SIG-M5 treated with dmso at 0.1 percent for 504 hours (cell line): Measurements from ENCODE around the gene CDK8.

Experiments used
- DNase-seq: peaks from one replicate; lab custom pipeline; 2025; ENCODE audit not compliant: unreplicated experiment; lab: John Stamatoyannopoulos, UW

Gene CDK8

GRCh38 chr13:26379831-26380230 lies 125.9 kb downstream of the CDK8 start:
- no peak for DNase-seq

GRCh38 chr13:26380930-26381329 lies 127.0 kb downstream of the CDK8 start:
- DNase-seq, result no peak

GRCh38 chr13:26382366-26382765 lies 128.4 kb downstream of the CDK8 start:
- DNase-seq, result no peak

- DNase-seq, result no peak
These were observed 128.9 kb downstream of the CDK8 start for GRCh38 chr13:26382835-26383234.

GRCh38 chr13:26384587-26384986 lies 130.7 kb downstream of the CDK8 start:
- DNase-seq, result no peak

GRCh38 chr13:26386026-26386425 lies 132.1 kb downstream of the CDK8 start:
- no peak for DNase-seq

GRCh38 chr13:26390203-26390602 lies 136.3 kb downstream of the CDK8 start:
- no peak for DNase-seq

- DNase-seq, result no peak
These were observed 146.6 kb downstream of the CDK8 start for GRCh38 chr13:26400545-26400944.

GRCh38 chr13:26401069-26401468 lies 147.1 kb downstream of the CDK8 start:
- no peak for DNase-seq

GRCh38 chr13:26401578-26402021 lies 147.7 kb downstream of the CDK8 start:
- no peak for DNase-seq

- no peak for DNase-seq
These were observed 152.9 kb downstream of the CDK8 start for GRCh38 chr13:26406791-26407190.

GRCh38 chr13:26411206-26411605 lies 157.3 kb downstream of the CDK8 start:
- no peak for DNase-seq

- DNase-seq, result no peak
These were observed 158.3 kb downstream of the CDK8 start for GRCh38 chr13:26412263-26412662.

- DNase-seq, result no peak
These were observed 159.2 kb downstream of the CDK8 start for GRCh38 chr13:26412936-26413716.

- DNase-seq, result no peak
These were observed 166.5 kb downstream of the CDK8 start for GRCh38 chr13:26420282-26420960.

GRCh38 chr13:26422036-26422435 lies 168.1 kb downstream of the CDK8 start:
- no peak for DNase-seq

GRCh38 chr13:26423629-26424028 lies 169.7 kb downstream of the CDK8 start:
- DNase-seq, result no peak

- no peak for DNase-seq
These were observed 170.3 kb downstream of the CDK8 start for GRCh38 chr13:26424181-26424580.

- no peak for DNase-seq
These were observed 171.8 kb downstream of the CDK8 start for GRCh38 chr13:26425443-26426358.

- no peak for DNase-seq
These were observed 179.8 kb downstream of the CDK8 start for GRCh38 chr13:26433776-26434175.

GRCh38 chr13:26435171-26435570 lies 181.2 kb downstream of the CDK8 start:
- DNase-seq, result no peak
